B cell (primary cell): ENCODE measurements around the gene ACTN2. TPM values are rescaled to one million over a fixed set of nuclear protein-coding genes. Genes with fewer than 3 reads are reported as not detected.
A peak's percentile ranks its signal among the peaks of the same experiment; 100 is the strongest.

Experiments used
- ATAC-seq: fragments of 200-7000 bp; cut with Tn5 transposase; one replicate; pipeline ENCODE4 v1.10.0; 2021; ENCODE audit warnings: low read depth, mild to moderate bottlenecking, moderate number of reproducible peaks, moderate library complexity
- CTCF ChIA-PET: fragments of 350-600 bp; sonication (Branson Sonifier 250); formaldehyde crosslinking; loops from one replicate; lab custom pipeline; 2021; ENCODE audit warnings: antibody characterized with exemption, inconsistent platforms; lab: Charles Lee
- POLR2A ChIA-PET: fragments of 350-600 bp; sonication (Branson Sonifier 250); formaldehyde crosslinking; loops from one replicate; lab custom pipeline; 2021; ENCODE audit warnings: antibody characterized with exemption; lab: Charles Lee
- DNase-seq: peaks from one replicate; pipeline ENCODE4 v3.0.0; 2013
- H2AFZ ChIP-seq: 2 replicates; pipeline ENCODE4 v1.6.1; 2012; ENCODE audit warnings: mild to moderate bottlenecking, low read depth, low read length; ENCODE audit not compliant: insufficient read depth, poor library complexity, severe bottlenecking
- H3K27ac ChIP-seq, 2 donors: 1 replicate in 1 of 2; 2 replicates in 1 of 2; pipeline ENCODE4 v1.5.1; 2012 to 2013; ENCODE audit warnings: low read length in 2 of 2, mild to moderate bottlenecking in 2 of 2, moderate library complexity in 1 of 2
- H3K27me3 ChIP-seq, 4 experiments: fragments of 200-600 bp in 1 of 4; sonication (generic) in 1 of 4; replicated peaks in 1 of 4; 1 replicate in 2 of 4; 2 replicates in 2 of 4; pipeline versions ENCODE4 v1.6.1 to v1.7.0; 2013 to 2016; ENCODE audit warnings: low read length in 3 of 4, mild to moderate bottlenecking in 2 of 4, mixed read lengths in 1 of 4, moderate library complexity in 1 of 4; ENCODE audit not compliant: insufficient read depth in 4 of 4, control insufficient read depth in 3 of 4; ENCODE audit errors: control extremely low read depth in 1 of 4
- H3K36me3 ChIP-seq, 2 experiments: replicated peaks in 1 of 2; 1 replicate in 1 of 2; 2 replicates in 1 of 2; pipeline versions ENCODE4 v1.6.1 to v1.7.1; 2013; ENCODE audit warnings: low read length in 1 of 2; ENCODE audit not compliant: insufficient read depth in 2 of 2, control insufficient read depth in 1 of 2; ENCODE audit errors: control extremely low read depth in 1 of 2, extremely low read depth in 1 of 2
- H3K4me1 ChIP-seq, 2 donors: fragments of 200-600 bp in 1 of 2; sonication (generic) in 1 of 2; 1 replicate in 1 of 2; 2 replicates in 1 of 2; pipeline versions ENCODE4 v1.5.1 to v1.6.1; 2013 to 2017; ENCODE audit warnings: low read length in 2 of 2; ENCODE audit not compliant: control insufficient read depth in 2 of 2, insufficient read depth in 2 of 2
- H3K4me2 ChIP-seq: replicated peaks from 2 replicates; pipeline ENCODE3; 2012; ENCODE audit warnings: mild to moderate bottlenecking, low read depth, low read length; ENCODE audit not compliant: poor library complexity, severe bottlenecking
- H3K4me3 ChIP-seq, 5 experiments: fragments of 200-600 bp in 1 of 5; sonication (generic) in 1 of 5; 1 replicate in 3 of 5; 2 replicates in 2 of 5; pipeline versions ENCODE4 v1.5.1 to v1.7.0; 2011 to 2016; ENCODE audit warnings: low read length in 4 of 5, mild to moderate bottlenecking in 4 of 5, low read depth in 2 of 5, control low read depth in 1 of 5, moderate library complexity in 1 of 5; ENCODE audit not compliant: insufficient read depth in 1 of 5; ENCODE audit errors: control extremely low read depth in 1 of 5, extremely low read depth in 1 of 5
- H3K79me2 ChIP-seq: fragments of 200-600 bp; sonication (generic); one replicate; pipeline ENCODE4 v1.6.0; 2016; ENCODE audit warnings: low read length; ENCODE audit not compliant: control insufficient read depth, insufficient read depth
- H3K9ac ChIP-seq: fragments of 200-600 bp; sonication (generic); 2 replicates; pipeline ENCODE4 v1.6.1; 2017; ENCODE audit warnings: mild to moderate bottlenecking, low read length, moderate library complexity
- H3K9me3 ChIP-seq, 3 donors: one replicate each; pipeline versions ENCODE4 v1.6.1 to v1.7.1; 2013; ENCODE audit warnings: low read length in 2 of 3; ENCODE audit not compliant: control insufficient read depth in 2 of 3, insufficient read depth in 1 of 3; ENCODE audit errors: control extremely low read depth in 1 of 3
- H4K20me1 ChIP-seq: 2 replicates; pipeline ENCODE4 v1.6.0; 2012; ENCODE audit warnings: mild to moderate bottlenecking, low read length; ENCODE audit not compliant: insufficient read depth, control insufficient read depth, poor library complexity, severe bottlenecking
- H3K27ac Mint-ChIP-seq: one replicate; pipeline ENCODE4 v1.8.0; 2021; ENCODE audit warnings: mixed read lengths
- H3K27me3 Mint-ChIP-seq: one replicate; pipeline ENCODE4 v1.8.0; 2021; ENCODE audit warnings: mixed read lengths
- H3K4me1 Mint-ChIP-seq: one replicate; pipeline ENCODE4 v1.8.0; 2021; ENCODE audit warnings: mixed read lengths
- H3K4me3 Mint-ChIP-seq: one replicate; pipeline ENCODE4 v1.8.0; 2021; ENCODE audit warnings: mixed read lengths
- H3K9me3 Mint-ChIP-seq: one replicate; pipeline ENCODE4 v1.8.0; 2022; ENCODE audit warnings: mixed read lengths; ENCODE audit not compliant: insufficient read depth
- CTCF ChIP-seq: fragments of 200-600 bp; IDR thresholded peaks from one replicate; pipeline ENCODE4 v1.8.0; 2022; ENCODE audit warnings: antibody characterized with exemption, mild to moderate bottlenecking
- EZH2 ChIP-seq: IDR thresholded peaks from 2 replicates; pipeline ENCODE4 v1.6.1; 2012; ENCODE audit warnings: borderline replicate concordance, low read depth, mild to moderate bottlenecking, moderate library complexity, low read length; ENCODE audit not compliant: insufficient read depth, poor library complexity, severe bottlenecking
- WGBS: methylation state at CpG from one replicate; pipeline ENCODE4 v1.1.5; 2013; ENCODE audit warnings: missing lambda C conversion rate; ENCODE audit not compliant: insufficient coverage; 5-methylcytosine and 5-hydroxymethylcytosine counted together
- intact Hi-C: fragments of 100-400 bp; cut with micrococcal nuclease; formaldehyde crosslinking; loops from one replicate; pipeline ENCODE4 v1.10.0; 2022
- polyA plus RNA-seq: library from polyadenylated mRNA; depleted of rRNA; stranded (reverse); fragments of >200 nt; gene quantifications from 2 replicates; pipeline ENCODE4 v1.2.3, GENCODE V29; 2012
- total RNA-seq, 2 donors: library from RNA; stranded (reverse); fragments of 120-200 nt in 1 of 2; gene quantifications; 1 replicate in 1 of 2; 2 replicates in 1 of 2; pipeline versions ENCODE4 v1.2.3 to v1.2.4, GENCODE V29; 2013 to 2022

ACTN2 gene
- total and polyA plus RNA-seq, 2 donors (not counting 1 experiment from before 2014, with no cell fraction given): 0.30 TPM; not detected in 1

GRCh38 chr1:236759252-236759859 is 73.1 kb downstream of the ACTN2 start:
- ATAC-seq (no peak), DNase-seq (peak; percentile 59)
- Histone ChIP-seq H3K27me3 (no peaks in the 10 kb centered on the region), H4K20me1 (no peaks in the 10 kb centered on the region), H3K9me3 (no peaks in the 10 kb centered on the region), H3K4me1 (no peaks in the 10 kb centered on the region), H3K4me2 (no peak overlapping the region), H3K27ac (no peak overlapping the region), H3K36me3 (no peaks in the 10 kb centered on the region), H2AFZ (peak overlapping the region; percentile 57), H3K4me3 (no peak overlapping the region), H3K9ac (no peak overlapping the region), H3K79me2 (no peaks in the 10 kb centered on the region)
- Mint-ChIP-seq H3K27ac (no peak overlapping the region), H3K4me3 (no peak overlapping the region), H3K4me1 (peaks cover 2% of the 10 kb centered on the region), H3K27me3 (peaks cover 3% of the 10 kb centered on the region), H3K9me3 (no peaks in the 10 kb centered on the region)
- WGBS: 71% methylated on average over 1 of the region's 3 CpGs
- TF ChIP-seq EZH2: no peak
- peak; percentile 81 for TF ChIP-seq CTCF
- ChIA-PET POLR2A (no interaction called here), CTCF (interaction anchor here (0.8 to 1.9 kb wide), 17 partner anchors 9 to 805 kb away, joined by 3 to 14 read pairs (median 4); no protein-coding TSS in a partner anchor)
- intact Hi-C loops: loop anchor here (2.0 kb wide), 1 partner anchor 109 kb away; no protein-coding TSS in a partner anchor

GRCh38 chr1:236760480-236760879 is 74.2 kb downstream of the ACTN2 start:
- H3K27ac ChIP-seq: no peak overlapping the region
- no peaks in the 10 kb centered on the region for H3K27me3 ChIP-seq
- no peak overlapping the region for H3K4me2 ChIP-seq
- ATAC-seq (no peak), DNase-seq (no peak)
- TF ChIP-seq CTCF: no peak
- TF ChIP-seq EZH2: no peak
- H3K4me1 ChIP-seq: no peaks in the 10 kb centered on the region
- Mint-ChIP-seq H3K27ac (no peak overlapping the region), H3K4me3 (no peak overlapping the region), H3K9me3 (no peaks in the 10 kb centered on the region), H3K4me1 (peaks cover 2% of the 10 kb centered on the region), H3K27me3 (peaks cover 3% of the 10 kb centered on the region)
- H3K4me3 ChIP-seq: no peak overlapping the region
- H2AFZ ChIP-seq: no peak overlapping the region
- WGBS: 94% methylated on average over 3 of the region's 6 CpGs
- no peaks in the 10 kb centered on the region for H4K20me1 ChIP-seq
- no peaks in the 10 kb centered on the region for H3K79me2 ChIP-seq
- CTCF ChIA-PET: interaction anchor here (0.7 to 1.6 kb wide), 4 partner anchors 21 to 361 kb away, joined by 4 to 7 read pairs (median 4); no protein-coding TSS in a partner anchor
- POLR2A ChIA-PET: no interaction called here
- H3K9me3 ChIP-seq: no peaks in the 10 kb centered on the region
- intact Hi-C loops: no loop called here
- H3K9ac ChIP-seq: no peak overlapping the region
- no peaks in the 10 kb centered on the region for H3K36me3 ChIP-seq
